ENCODE results near the gene THYN1. TPM values are rescaled to one million over a fixed set of nuclear protein-coding genes. Genes with fewer than 3 reads are reported as not detected.

THYN1 gene
- total RNA-seq, 1 donor from 2014 or later = 33.7 TPM

- intact Hi-C loops (cut with DNase I) = no loop called here
- H3K36me3 ChIP-seq = no peaks in the 10 kb centered on the region
These were observed 19.5 kb upstream of the THYN1 start for GRCh38 chr11:134272381-134273316.

GRCh38 chr11:134271978-134272377 is 18.8 kb upstream of the THYN1 start:
- H3K27me3 ChIP-seq (ENCODE audit: low read depth) = peaks cover 68% of the 10 kb centered on the region

More at GRCh38 chr11:134272381-134273316, 19.5 kb upstream of the THYN1 start:
- Histone ChIP-seq H3K27me3 (ENCODE audit: low read depth) (peaks cover 75% of the 10 kb centered on the region), H3K4me1 (peaks cover 28% of the 10 kb centered on the region), H3K9me3 (no peaks in the 10 kb centered on the region), H3K27ac (no peak overlapping the region), H3K4me3 (no peak overlapping the region)
- ATAC-seq (peak in 1 of 2 donors; percentile 25), DNase-seq (no peak)
- TF ChIP-seq CTCF (IDR thresholded peaks at IDR 0.05) = no peak

GRCh38 chr11:134270250-134270714 is 17.1 kb upstream of the THYN1 start:
- Histone ChIP-seq H3K27ac (no peak overlapping the region), H3K36me3 (peaks cover 1% of the 10 kb centered on the region), H3K9me3 (no peaks in the 10 kb centered on the region), H3K4me3 (no peak overlapping the region), H3K4me1 (peaks cover 25% of the 10 kb centered on the region), H3K27me3 (ENCODE audit: low read depth) (peaks cover 51% of the 10 kb centered on the region)
- intact Hi-C loops (cut with DNase I) = no loop called here
- TF ChIP-seq CTCF (IDR thresholded peaks at IDR 0.05) = no peak
- ATAC-seq (no peak), DNase-seq (no peak)

More at GRCh38 chr11:134271978-134272377, 18.8 kb upstream of the THYN1 start:
- Histone ChIP-seq H3K36me3 (no peaks in the 10 kb centered on the region), H3K9me3 (no peaks in the 10 kb centered on the region), H3K4me1 (peaks cover 31% of the 10 kb centered on the region), H3K4me3 (no peak overlapping the region), H3K27ac (no peak overlapping the region)
- TF ChIP-seq CTCF (IDR thresholded peaks at IDR 0.05) = no peak
- intact Hi-C loops (cut with DNase I) = no loop called here
- DNase-seq (no peak), ATAC-seq (no peak)

- no peak overlapping the region for H3K4me3 ChIP-seq
- no peak for DNase-seq
- H3K9me3 ChIP-seq = no peaks in the 10 kb centered on the region
- peaks cover 24% of the 10 kb centered on the region for H3K4me1 ChIP-seq
- intact Hi-C loops (cut with DNase I) = no loop called here
- peaks cover 18% of the 10 kb centered on the region for H3K36me3 ChIP-seq
- peaks cover 28% of the 10 kb centered on the region for H3K27me3 ChIP-seq (ENCODE audit: low read depth)
- H3K27ac ChIP-seq = no peak overlapping the region
- no peak for TF ChIP-seq CTCF (IDR thresholded peaks at IDR 0.05)
- no peak for ATAC-seq
These were observed 14.8 kb upstream of the THYN1 start for GRCh38 chr11:134267966-134268365.

GRCh38 chr11:134267461-134267860 is 14.3 kb upstream of the THYN1 start:
- TF ChIP-seq CTCF (IDR thresholded peaks at IDR 0.05) = no peak
- peaks cover 24% of the 10 kb centered on the region for H3K4me1 ChIP-seq
- DNase-seq (no peak), ATAC-seq (no peak)
- H3K9me3 ChIP-seq = no peaks in the 10 kb centered on the region
- peaks cover 23% of the 10 kb centered on the region for H3K27me3 ChIP-seq (ENCODE audit: low read depth)
- intact Hi-C loops (cut with DNase I) = no loop called here
- H3K27ac ChIP-seq = no peak overlapping the region
- H3K36me3 ChIP-seq = peaks cover 23% of the 10 kb centered on the region
- H3K4me3 ChIP-seq = no peak overlapping the region

All from lower lobe of right lung (tissue), 2 donors.